ENCODE measurements around the gene STX17.

STX17 gene

GRCh38 chr9:99971410-99971809 is 65.0 kb downstream of the STX17 start (continued):
- no peak for TF ChIP-seq ZNF518A (tag by site-specific recombination; conservative IDR thresholded peaks at IDR 0.05; ENCODE audit: low read depth)

GRCh38 chr9:99973455-99973854 is 67.0 kb downstream of the STX17 start:
- Histone ChIP-seq H3K9me3 (ENCODE audit: control insufficient read depth, insufficient read depth, low read depth, low read length) (no peaks in the 10 kb centered on the region), H3K4me3 (ENCODE audit: low read depth, low read length) (no peak overlapping the region), H3K4me1 (ENCODE audit: control insufficient read depth, insufficient read depth, low read length) (no peaks in the 10 kb centered on the region), H3K27ac (ENCODE audit: extremely low read depth, low read depth, low read length) (no peak overlapping the region), H3K36me3 (ENCODE audit: control insufficient read depth in 2 of 2, insufficient read depth in 1 of 2, low read length in 2 of 2) (peaks cover 0 to 28% of the 10 kb centered on the region in 2 experiments; a peak in 1 of 3 replicates)
- CTCF ChIA-PET, result interaction anchor here (0.6 kb wide), 1 partner anchor 29 kb away, joined by 3 read pairs; no protein-coding TSS in a partner anchor
- TF ChIP-seq ZNF610 (tag by site-specific recombination; IDR thresholded peaks at IDR 0.05; ENCODE audit: borderline replicate concordance), result no peak
- no peak for TF ChIP-seq ZNF514 (tag by site-specific recombination; IDR thresholded peaks at IDR 0.05)
- no peak for TF ChIP-seq ZEB2 (tag by site-specific recombination; IDR thresholded peaks at IDR 0.05)
- TF ChIP-seq OSR2 (tag by site-specific recombination; IDR thresholded peaks at IDR 0.05), result no peak
- no peak for TF ChIP-seq ZNF510 (tag by site-specific recombination; IDR thresholded peaks at IDR 0.05; ENCODE audit: insufficient replicate concordance)
- TF ChIP-seq SP2 (tag by site-specific recombination; IDR thresholded peaks at IDR 0.05), result no peak
- TF ChIP-seq KLF1 (tag by site-specific recombination; IDR thresholded peaks at IDR 0.05), result no peak
- POLR2A ChIA-PET, result no interaction called here

GRCh38 chr9:99977033-99977792 is 70.8 kb downstream of the STX17 start:
- H3K4me3 ChIP-seq (ENCODE audit: low read depth, low read length), result no peak overlapping the region
- no peak overlapping the region for H3K27ac ChIP-seq (ENCODE audit: extremely low read depth, low read depth, low read length)
- POLR2A ChIA-PET, result interaction anchor here (0.7 kb wide), 1 partner anchor 484 kb away, joined by 4 read pairs; no protein-coding TSS in a partner anchor
- CTCF ChIA-PET, result interaction anchor here (0.6 to 0.8 kb wide), 2 partner anchors 15 to 55 kb away, joined by 3 read pairs; no protein-coding TSS in a partner anchor
- H3K4me1 ChIP-seq (ENCODE audit: control insufficient read depth, insufficient read depth, low read length), result no peaks in the 10 kb centered on the region
- TF ChIP-seq ZSCAN30 (tag by site-specific recombination; IDR thresholded peaks at IDR 0.05) (no peak), ZNF600 (tag by site-specific recombination; IDR thresholded peaks at IDR 0.05) (no peak), ZNF658 (tag by site-specific recombination; IDR thresholded peaks at IDR 0.05) (no peak), ZNF10 (tag by site-specific recombination; IDR thresholded peaks at IDR 0.05) (no peak), ZNF155 (tag by site-specific recombination; IDR thresholded peaks at IDR 0.05) (no peak), ZNF514 (tag by site-specific recombination; IDR thresholded peaks at IDR 0.05) (no peak)
- H3K9me3 ChIP-seq (ENCODE audit: control insufficient read depth, insufficient read depth, low read depth, low read length), result no peaks in the 10 kb centered on the region
- peaks cover 0 to 12% of the 10 kb centered on the region in 2 experiments; a peak in 1 of 3 replicates for H3K36me3 ChIP-seq (ENCODE audit: control insufficient read depth in 2 of 2, insufficient read depth in 1 of 2, low read length in 2 of 2)

GRCh38 chr9:99978221-99978620 is 71.8 kb downstream of the STX17 start:
- Histone ChIP-seq H3K36me3 (ENCODE audit: control insufficient read depth in 2 of 2, insufficient read depth in 1 of 2, low read length in 2 of 2) (peaks cover 0 to 14% of the 10 kb centered on the region in 2 experiments; a peak in 1 of 3 replicates), H3K9me3 (ENCODE audit: control insufficient read depth, insufficient read depth, low read depth, low read length) (no peaks in the 10 kb centered on the region), H3K4me3 (ENCODE audit: low read depth, low read length) (no peak overlapping the region), H3K27ac (ENCODE audit: extremely low read depth, low read depth, low read length) (no peak overlapping the region), H3K4me1 (ENCODE audit: control insufficient read depth, insufficient read depth, low read length) (no peaks in the 10 kb centered on the region)
- CTCF ChIA-PET, result interaction anchor here (0.7 to 1.2 kb wide), 2 partner anchors 19 to 36 kb away, joined by 3 to 7 read pairs; no protein-coding TSS in a partner anchor
- POLR2A ChIA-PET, result no interaction called here
- TF ChIP-seq ZNF202 (tag by site-specific recombination; IDR thresholded peaks at IDR 0.05; ENCODE audit: borderline replicate concordance), result no peak
- TF ChIP-seq ZNF16 (tag by site-specific recombination; IDR thresholded peaks at IDR 0.05; ENCODE audit: low read depth), result no peak
- TF ChIP-seq BCL11A (tag by site-specific recombination; IDR thresholded peaks at IDR 0.05; ENCODE audit: low read depth), result no peak
- no peak for TF ChIP-seq ZNF24 (tag by site-specific recombination; IDR thresholded peaks at IDR 0.05)
- no peak for TF ChIP-seq ZNF311 (tag by site-specific recombination; IDR thresholded peaks at IDR 0.05; ENCODE audit: borderline replicate concordance)
- no peak for TF ChIP-seq ZBTB17 (tag by site-specific recombination; IDR thresholded peaks at IDR 0.05)
- TF ChIP-seq ZNF530 (tag by site-specific recombination; IDR thresholded peaks at IDR 0.05; ENCODE audit: low read depth), result no peak
- TF ChIP-seq ZBTB1 (tag by site-specific recombination; IDR thresholded peaks at IDR 0.05), result no peak
- TF ChIP-seq ZNF677 (tag by site-specific recombination; IDR thresholded peaks at IDR 0.05), result no peak
- no peak for TF ChIP-seq KLF9 (tag by site-specific recombination; IDR thresholded peaks at IDR 0.05; ENCODE audit: low read depth)
- TF ChIP-seq KLF10 (tag by site-specific recombination; IDR thresholded peaks at IDR 0.05), result no peak
- no peak for TF ChIP-seq ZSCAN18 (tag by site-specific recombination; IDR thresholded peaks at IDR 0.05)
